Activated CD4-positive, CD25-positive, alpha-beta regulatory T cell treated with anti-CD3 and anti-CD28 coated beads, Interleukin-2, amount 50 U/mL, for 16 hours (primary cell): Measurements from ENCODE around the gene CLCN2.
"Not testable (repeated sequence)": the region's sequence is repeated elsewhere in the genome, so short reads cannot be mapped to it uniquely, and the experiment has no call there.

Experiments used
- DNase-seq: peaks from one replicate; pipeline ENCODE4 v3.0.0-alpha.2; 2020; ENCODE audit warnings: low read depth, low spot score

Gene CLCN2

DNA sequence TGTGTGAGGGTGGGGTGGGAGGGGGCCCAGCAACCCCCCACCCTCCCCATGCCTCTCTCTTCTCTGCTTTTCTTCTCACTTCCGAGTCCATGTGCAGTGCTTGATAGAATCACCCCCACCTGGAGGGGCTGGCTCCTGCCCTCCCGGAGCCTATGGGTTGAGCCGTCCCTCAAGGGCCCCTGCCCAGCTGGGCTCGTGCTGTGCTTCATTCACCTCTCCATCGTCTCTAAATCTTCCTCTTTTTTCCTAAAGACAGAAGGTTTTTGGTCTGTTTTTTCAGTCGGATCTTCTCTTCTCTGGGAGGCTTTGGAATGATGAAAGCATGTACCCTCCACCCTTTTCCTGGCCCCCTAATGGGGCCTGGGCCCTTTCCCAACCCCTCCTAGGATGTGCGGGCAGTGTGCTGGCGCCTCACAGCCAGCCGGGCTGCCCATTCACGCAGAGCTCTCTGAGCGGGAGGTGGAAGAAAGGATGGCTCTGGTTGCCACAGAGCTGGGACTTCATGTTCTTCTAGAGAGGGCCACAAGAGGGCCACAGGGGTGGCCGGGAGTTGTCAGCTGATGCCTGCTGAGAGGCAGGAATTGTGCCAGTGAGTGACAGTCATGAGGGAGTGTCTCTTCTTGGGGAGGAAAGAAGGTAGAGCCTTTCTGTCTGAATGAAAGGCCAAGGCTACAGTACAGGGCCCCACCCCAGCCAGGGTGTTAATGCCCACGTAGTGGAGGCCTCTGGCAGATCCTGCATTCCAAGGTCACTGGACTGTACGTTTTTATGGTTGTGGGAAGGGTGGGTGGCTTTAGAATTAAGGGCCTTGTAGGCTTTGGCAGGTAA is 15.9 kb downstream of the CLCN2 start:
- no peak for DNase-seq

DNA sequence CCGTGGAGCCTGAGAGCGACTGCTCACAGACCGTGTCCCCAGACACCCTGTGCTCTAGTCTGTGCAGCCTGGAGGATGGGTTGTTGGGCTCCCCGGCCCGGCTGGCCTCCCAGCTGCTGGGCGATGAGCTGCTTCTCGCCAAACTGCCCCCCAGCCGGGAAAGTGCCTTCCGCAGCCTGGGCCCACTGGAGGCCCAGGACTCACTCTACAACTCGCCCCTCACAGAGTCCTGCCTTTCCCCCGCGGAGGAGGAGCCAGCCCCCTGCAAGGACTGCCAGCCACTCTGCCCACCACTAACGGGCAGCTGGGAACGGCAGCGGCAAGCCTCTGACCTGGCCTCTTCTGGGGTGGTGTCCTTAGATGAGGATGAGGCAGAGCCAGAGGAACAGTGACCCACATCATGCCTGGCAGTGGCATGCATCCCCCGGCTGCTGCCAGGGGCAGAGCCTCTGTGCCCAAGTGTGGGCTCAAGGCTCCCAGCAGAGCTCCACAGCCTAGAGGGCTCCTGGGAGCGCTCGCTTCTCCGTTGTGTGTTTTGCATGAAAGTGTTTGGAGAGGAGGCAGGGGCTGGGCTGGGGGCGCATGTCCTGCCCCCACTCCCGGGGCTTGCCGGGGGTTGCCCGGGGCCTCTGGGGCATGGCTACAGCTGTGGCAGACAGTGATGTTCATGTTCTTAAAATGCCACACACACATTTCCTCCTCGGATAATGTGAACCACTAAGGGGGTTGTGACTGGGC is 16.7 kb downstream of the CLCN2 start:
- DNase-seq: no peak

DNA sequence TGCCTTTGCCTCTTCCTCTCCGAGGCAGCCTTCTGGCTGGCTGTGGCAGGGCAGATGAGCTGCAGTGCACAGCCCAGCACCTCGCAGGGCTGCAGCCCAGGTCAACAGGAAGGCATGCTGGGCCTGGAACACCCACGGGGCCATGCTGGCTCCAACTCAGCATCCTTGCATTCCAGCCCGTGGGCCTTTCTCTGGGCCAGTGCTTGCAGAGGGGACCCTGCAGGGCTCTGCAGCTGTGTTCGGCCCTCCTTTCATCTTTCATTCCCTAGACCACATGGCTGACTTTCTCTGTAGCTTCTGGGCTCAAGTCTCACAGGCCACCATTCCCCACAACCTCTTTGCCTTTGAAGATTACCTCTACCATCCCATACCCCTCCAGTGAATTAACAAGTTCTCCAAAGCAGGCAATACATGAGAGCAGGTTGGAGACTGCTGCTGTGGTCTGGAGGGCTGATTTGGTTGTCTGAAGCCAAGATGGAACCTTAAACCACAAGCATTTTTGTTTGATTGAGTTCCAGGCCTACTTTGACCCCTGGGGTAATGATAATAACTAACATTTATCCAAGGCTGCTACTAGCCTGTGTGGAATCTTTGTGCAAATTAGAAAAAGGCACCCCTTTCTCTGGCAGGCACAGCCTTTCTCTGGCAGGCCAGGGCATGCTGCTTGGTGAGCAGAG is 18.1 kb downstream of the CLCN2 start:
- no peak for DNase-seq

- no peak for DNase-seq
These were observed 19.5 kb downstream of the CLCN2 start for GRCh38 chr3:184341925-184342324.

- DNase-seq: not testable (repeated sequence)
These were observed 21.8 kb downstream of the CLCN2 start for GRCh38 chr3:184339451-184340135.

- no peak for DNase-seq
These were observed 22.4 kb downstream of the CLCN2 start for GRCh38 chr3:184339001-184339400.

DNA sequence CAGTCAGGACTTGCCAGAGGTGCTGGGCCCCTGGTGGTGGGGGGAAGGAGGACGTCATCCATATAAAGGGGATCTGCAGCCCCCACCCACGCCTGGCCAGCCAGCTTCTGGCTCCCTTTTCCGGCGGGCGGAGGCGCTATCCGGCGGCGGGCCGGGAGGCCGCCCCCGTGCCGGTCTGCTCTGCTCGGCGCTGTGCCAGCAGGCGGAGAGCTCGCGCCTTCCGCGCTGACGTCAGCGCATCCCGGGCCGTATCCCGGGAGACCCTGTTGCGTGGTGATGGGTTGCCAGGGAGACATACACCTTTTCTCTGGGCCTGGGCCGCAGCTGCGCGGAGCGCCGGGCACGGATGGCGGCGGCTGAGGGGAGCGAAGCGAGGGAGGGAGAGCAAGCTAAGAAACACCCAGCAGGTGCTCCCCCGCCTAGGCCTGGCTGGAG is 22.9 kb downstream of the CLCN2 start:
- DNase-seq: no peak

DNA sequence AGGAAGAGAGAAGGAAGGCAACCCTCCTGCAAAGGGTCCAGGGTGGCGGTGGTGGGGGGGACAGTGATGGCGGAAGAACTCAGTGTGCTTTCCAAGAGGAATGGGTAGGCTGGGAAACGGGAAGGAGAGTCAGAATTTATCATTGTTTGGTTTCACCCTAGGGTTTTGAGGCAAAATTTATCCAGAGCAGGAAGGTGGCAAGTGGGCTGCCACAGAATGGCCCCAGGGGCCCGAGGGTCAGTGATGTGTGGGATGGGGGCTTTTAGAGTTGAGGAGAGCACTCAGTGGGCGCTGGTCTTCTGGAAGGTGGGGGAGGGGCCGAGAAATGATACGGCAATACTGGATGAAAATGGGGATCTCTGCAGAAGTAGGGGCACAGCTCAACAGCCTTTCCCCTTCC is 23.4 kb downstream of the CLCN2 start:
- no peak for DNase-seq

DNA sequence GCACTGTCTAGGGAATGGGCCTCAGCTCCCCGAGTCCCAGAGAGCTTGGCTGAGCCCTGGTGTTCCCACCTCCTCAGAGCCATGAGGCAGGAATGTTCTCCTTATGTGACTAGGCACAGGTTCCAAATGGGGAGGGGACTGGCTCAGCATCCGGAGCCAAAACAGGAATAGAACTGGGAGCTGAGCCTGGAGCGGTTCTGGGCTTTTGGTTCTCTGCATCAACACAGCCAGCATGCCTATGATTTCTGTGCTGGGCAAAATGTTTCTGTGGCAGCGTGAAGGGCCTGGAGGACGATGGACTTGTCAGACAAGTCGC is 24.0 kb downstream of the CLCN2 start, which contains the start of gene FAM131A:
FAM131A (plus strand) TSS at position 202 of the 316 bp plus-strand sequence; CDS start at position 233, 31 bp downstream.
- no peak for DNase-seq

DNA sequence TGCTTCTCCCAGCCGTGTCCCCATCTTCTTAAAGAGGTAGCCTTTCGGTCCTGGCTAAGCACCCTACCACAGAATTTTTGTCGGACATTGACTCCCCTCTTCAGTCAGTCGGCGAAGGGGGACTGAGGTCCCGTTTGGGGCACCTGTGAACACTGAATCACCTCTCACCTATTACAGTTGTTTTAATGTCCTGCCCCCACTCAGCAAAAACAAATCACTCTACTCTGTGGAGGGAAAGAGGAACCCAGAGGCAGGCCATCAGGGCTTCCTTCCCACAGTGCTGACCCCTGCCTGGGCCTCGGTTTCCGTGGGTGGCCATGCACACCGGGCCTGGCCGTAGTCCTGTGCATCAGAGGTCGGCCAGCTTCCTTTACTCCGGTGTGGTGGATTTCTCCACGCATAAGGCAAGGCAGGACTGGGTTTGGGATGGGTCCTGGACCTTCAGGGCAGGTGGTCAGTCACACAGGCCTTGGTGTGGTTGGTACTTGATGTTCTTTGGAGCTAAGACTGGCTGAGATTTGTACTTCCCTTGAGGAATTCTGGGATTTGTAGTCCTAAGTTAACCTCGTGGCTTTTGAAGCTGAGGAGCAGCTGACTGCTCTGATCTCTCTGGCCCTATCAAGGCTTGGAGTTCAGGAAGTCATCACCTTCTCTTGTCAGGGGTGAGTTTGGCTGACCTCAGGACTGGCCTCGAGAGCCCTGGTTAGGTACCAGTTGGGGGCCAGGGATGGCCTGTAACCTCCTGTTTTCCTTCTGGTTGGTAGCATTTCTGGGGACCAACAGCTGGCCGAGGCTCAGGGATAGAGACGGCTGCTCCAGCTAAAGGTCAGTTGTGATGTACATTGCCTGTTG is 24.6 kb downstream of the CLCN2 start:
- no peak for DNase-seq

DNA sequence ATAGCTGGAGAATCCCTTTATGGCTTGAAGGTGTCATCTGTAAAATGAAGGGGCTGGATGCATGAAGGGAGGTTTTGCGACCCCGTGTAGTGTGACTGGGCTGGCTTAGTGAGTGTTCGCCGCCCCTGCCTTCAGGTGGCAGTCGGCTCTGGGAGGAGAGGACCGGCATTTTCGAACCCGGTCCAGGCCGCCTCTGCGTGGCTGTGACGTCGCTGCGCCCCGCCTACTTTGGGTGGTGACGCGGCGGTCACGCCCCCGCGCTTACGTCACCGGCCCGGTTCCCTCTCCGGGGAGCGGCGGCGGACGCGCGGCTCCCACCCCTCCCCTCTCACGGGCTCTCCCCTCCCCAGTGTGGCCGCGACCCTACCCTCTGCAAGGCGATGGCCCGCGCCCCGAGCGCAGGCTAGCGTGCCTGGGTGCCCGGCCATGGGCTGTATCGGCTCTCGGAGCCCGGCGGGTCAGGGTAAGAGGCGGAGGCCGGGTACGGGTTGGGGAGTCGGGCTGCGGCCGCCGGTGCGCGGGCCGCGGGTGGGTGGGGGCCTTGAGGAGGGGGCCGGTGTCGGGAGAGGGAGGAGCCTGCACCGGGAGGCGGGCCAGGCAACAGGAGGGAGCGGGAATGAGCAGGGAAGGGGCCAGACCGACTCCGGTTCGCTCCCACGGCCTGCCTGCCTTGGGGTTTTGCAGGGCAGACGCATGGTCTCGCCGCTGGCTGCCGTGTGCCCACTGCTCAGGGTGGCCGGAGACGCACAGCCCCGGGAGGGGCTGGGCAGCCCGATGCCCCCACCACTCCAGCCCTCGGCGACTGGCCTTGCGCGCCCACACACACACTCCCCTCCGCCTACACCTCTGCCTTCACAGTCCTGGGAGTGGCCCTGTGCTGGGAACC is 25.5 kb downstream of the CLCN2 start:
- DNase-seq: peak; percentile 66

DNA sequence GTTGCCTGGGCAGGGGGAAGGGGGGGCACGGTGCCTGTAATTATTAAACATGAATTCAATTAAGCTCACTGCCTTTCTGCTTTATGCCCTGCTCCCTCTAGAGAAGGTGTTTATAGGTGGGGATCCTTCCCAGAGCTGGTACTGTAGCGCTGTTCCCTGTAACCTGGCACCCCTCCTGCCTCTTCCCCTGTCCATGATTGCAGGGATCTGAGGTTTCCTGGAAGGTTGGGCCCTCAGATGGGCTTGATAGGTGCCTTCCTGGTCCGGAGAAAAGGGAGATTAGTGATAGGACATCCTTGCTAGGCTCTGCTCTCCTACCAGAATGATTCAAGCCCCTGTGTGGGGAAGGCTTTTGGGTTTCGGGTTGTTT is 26.1 kb downstream of the CLCN2 start:
- no peak for DNase-seq

GRCh38 chr3:184334470-184335158 is 26.8 kb downstream of the CLCN2 start:
- DNase-seq: no peak

- DNase-seq: no peak
These were observed 27.7 kb downstream of the CLCN2 start for GRCh38 chr3:184333700-184334099.

GRCh38 chr3:184333190-184333589 is 28.2 kb downstream of the CLCN2 start:
- no peak for DNase-seq

GRCh38 chr3:184332370-184333090 is 28.9 kb downstream of the CLCN2 start:
- DNase-seq: no peak

- no peak for DNase-seq
These were observed 32.9 kb downstream of the CLCN2 start for GRCh38 chr3:184328516-184328915.

- no peak for DNase-seq
These were observed 34.2 kb downstream of the CLCN2 start for GRCh38 chr3:184327171-184327570.
